ENCODE measurements around the gene GALNT14. TPM values are rescaled to one million over a fixed set of nuclear protein-coding genes. Genes with fewer than 3 reads are reported as not detected.
A peak's percentile ranks its signal among the peaks of the same experiment; 100 is the strongest.

GALNT14 gene
- total and polyA plus RNA-seq, 10 donors, result 2.7 to 18.5 (median 4.5) TPM

GRCh38 chr2:30930716-30931115, 207.5 kb downstream of the GALNT14 start:
- WGBS, 5 donors, result 63 to 93% (median 88%) methylated on average over 3 of the region's 3 CpGs
- no peak for TF ChIP-seq CTCF (IDR thresholded peaks at IDR 0.05 in 8 of 11, conservative IDR thresholded peaks at IDR 0.05 in 3 of 11)
- no peak for DNase-seq
- H3K4me1 ChIP-seq, result no peaks in the 10 kb centered on the region
- no peaks in the 10 kb centered on the region for H3K36me3 ChIP-seq
- intact Hi-C loops (cut with DNase I; ENCODE audit: low total_unique reads), result no loop called here
- H3K9me3 ChIP-seq, result no peaks in the 10 kb centered on the region
- H3K27me3 ChIP-seq (replicated peaks in 1 of 7), result no peaks in the 10 kb centered on the region
- no peak overlapping the region for H3K4me3 ChIP-seq
- H3K27ac ChIP-seq, result no peak overlapping the region

GRCh38 chr2:30927465-30928075, 210.7 kb downstream of the GALNT14 start:
- intact Hi-C loops (cut with DNase I; ENCODE audit: low total_unique reads), result no loop called here
- DNase-seq, result peak; percentile 39
- 83 to 91% (median 86%) methylated on average over 7 of the region's 7 CpGs for WGBS, 5 donors
- Histone ChIP-seq H3K4me1 (no peaks in the 10 kb centered on the region), H3K27ac (no peak overlapping the region), H3K9me3 (no peaks in the 10 kb centered on the region), H3K4me3 (no peak overlapping the region), H3K27me3 (replicated peaks in 1 of 7) (no peaks in the 10 kb centered on the region), H3K36me3 (no peaks in the 10 kb centered on the region)
- no peak for TF ChIP-seq CTCF (IDR thresholded peaks at IDR 0.05 in 8 of 11, conservative IDR thresholded peaks at IDR 0.05 in 3 of 11)
- TF ChIP-seq POLR2A (IDR thresholded peaks at IDR 0.05), result no peak
- TF ChIP-seq POLR2AphosphoS5 (IDR thresholded peaks at IDR 0.05), result no peak

GRCh38 chr2:30926606-30927005, 211.6 kb downstream of the GALNT14 start:
- Histone ChIP-seq H3K4me3 (no peak overlapping the region), H3K4me1 (no peaks in the 10 kb centered on the region), H3K36me3 (no peaks in the 10 kb centered on the region), H3K27ac (no peak overlapping the region), H3K9me3 (no peaks in the 10 kb centered on the region), H3K27me3 (replicated peaks in 1 of 7) (no peaks in the 10 kb centered on the region)
- DNase-seq, result no peak
- intact Hi-C loops (cut with DNase I; ENCODE audit: low total_unique reads), result no loop called here
- no peak for TF ChIP-seq POLR2A (IDR thresholded peaks at IDR 0.05)
- TF ChIP-seq POLR2AphosphoS5 (IDR thresholded peaks at IDR 0.05), result no peak
- TF ChIP-seq CTCF (IDR thresholded peaks at IDR 0.05 in 8 of 11, conservative IDR thresholded peaks at IDR 0.05 in 3 of 11), result no peak
- 79 to 93% (median 83%) methylated on average over 5 of the region's 5 CpGs for WGBS, 5 donors

GRCh38 chr2:30923623-30924022, 214.6 kb downstream of the GALNT14 start:
- no peaks in the 10 kb centered on the region for H3K27me3 ChIP-seq (replicated peaks in 1 of 7)
- H3K4me3 ChIP-seq, result no peak overlapping the region
- TF ChIP-seq POLR2AphosphoS5 (IDR thresholded peaks at IDR 0.05) (no peak), CTCF (IDR thresholded peaks at IDR 0.05 in 8 of 11, conservative IDR thresholded peaks at IDR 0.05 in 3 of 11) (no peak), POLR2A (IDR thresholded peaks at IDR 0.05) (no peak)
- no peaks in the 10 kb centered on the region for H3K9me3 ChIP-seq
- H3K36me3 ChIP-seq, result no peaks in the 10 kb centered on the region
- H3K27ac ChIP-seq, result no peak overlapping the region
- intact Hi-C loops (cut with DNase I; ENCODE audit: low total_unique reads), result no loop called here
- H3K4me1 ChIP-seq, result no peaks in the 10 kb centered on the region
- 80 to 94% (median 83%) methylated on average over 5 of the region's 5 CpGs for whole genome bisulfite sequencing, 5 donors
- DNase-seq, result peak; percentile 51
